HG02938 (cell line): ENCODE data around the gene EXOSC10.
"Not testable (repeated sequence)": the region's sequence is repeated elsewhere in the genome, so short reads cannot be mapped to it uniquely, and the experiment has no call there.

ENCODE experiments used
- ATAC-seq: cut with Tn5 transposase; IDR thresholded peaks from one replicate; pipeline ENCODE4 v1.9.1; 2021; ENCODE audit warnings: mild to moderate bottlenecking, moderate library complexity; ENCODE audit not compliant: unreplicated experiment

EXOSC10 gene

GRCh38 chr1:11109047-11109760 is 9.5 kb upstream of the EXOSC10 start:
- no peak for ATAC-seq

- ATAC-seq: no peak
Measured at GRCh38 chr1:11107599-11107998, 7.9 kb upstream of the EXOSC10 start.

- ATAC-seq: no peak
Measured at GRCh38 chr1:11105586-11105985, 5.9 kb upstream of the EXOSC10 start.

GRCh38 chr1:11101347-11101746 is 1.7 kb upstream of the EXOSC10 start:
- ATAC-seq: no peak

- not testable (repeated sequence) for ATAC-seq
Measured at GRCh38 chr1:11100806-11101205, 1.1 kb upstream of the EXOSC10 start.

- ATAC-seq: no peak
Measured at GRCh38 chr1:11100149-11100493, 452 bp upstream of the EXOSC10 start.

- no peak for ATAC-seq
Measured at GRCh38 chr1:11098931-11099309, 749 bp downstream of the EXOSC10 start.

GRCh38 chr1:11083784-11084183 is 15.9 kb downstream of the EXOSC10 start:
- not testable (repeated sequence) for ATAC-seq

- ATAC-seq: no peak
Measured at GRCh38 chr1:11080931-11081330, 18.7 kb downstream of the EXOSC10 start.

- no peak for ATAC-seq
Measured at GRCh38 chr1:11078631-11079030, 21.0 kb downstream of the EXOSC10 start.

GRCh38 chr1:11073398-11073797 is 26.3 kb downstream of the EXOSC10 start:
- not testable (repeated sequence) for ATAC-seq

- ATAC-seq: no peak
Measured at GRCh38 chr1:11072216-11072917, 27.3 kb downstream of the EXOSC10 start.

- ATAC-seq: no peak
Measured at GRCh38 chr1:11071463-11072215, 28.0 kb downstream of the EXOSC10 start.

GRCh38 chr1:11070876-11071275 is 28.8 kb downstream of the EXOSC10 start:
- ATAC-seq: no peak

GRCh38 chr1:11068600-11069473 is 30.8 kb downstream of the EXOSC10 start:
- ATAC-seq: no peak

GRCh38 chr1:11067716-11068599 is 31.7 kb downstream of the EXOSC10 start:
- no peak for ATAC-seq

- ATAC-seq: no peak
Measured at GRCh38 chr1:11065796-11066195, 33.9 kb downstream of the EXOSC10 start.

GRCh38 chr1:11064942-11065341 is 34.7 kb downstream of the EXOSC10 start:
- ATAC-seq: no peak

- ATAC-seq: not testable (repeated sequence)
Measured at GRCh38 chr1:11063937-11064537, 35.6 kb downstream of the EXOSC10 start.
